ENCODE measurements around the gene USP6NL. TPM values are rescaled to one million over a fixed set of nuclear protein-coding genes. Genes with fewer than 3 reads are reported as not detected.

Gene USP6NL
- total RNA-seq, 1 experiment from 2014 or later, result 24.6 TPM

DNA sequence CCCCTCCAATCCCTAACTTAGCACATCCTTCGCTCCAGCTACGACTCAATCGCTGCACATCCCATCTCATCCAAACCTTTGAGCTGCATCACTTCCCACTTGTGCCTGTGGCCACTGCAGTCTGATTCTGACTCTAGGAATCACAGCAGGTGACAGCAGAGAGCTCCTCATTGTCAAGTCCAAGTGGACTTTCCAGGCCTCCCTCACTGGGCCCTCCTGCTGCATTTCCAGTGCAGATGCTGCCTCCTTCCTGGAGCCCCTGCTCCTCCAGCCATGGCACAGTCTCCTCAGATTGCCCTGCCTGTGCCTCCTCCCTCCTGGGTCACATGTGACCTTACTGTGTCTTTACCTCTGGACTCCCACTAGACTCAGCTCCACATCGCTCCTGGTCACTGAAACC lies 157.3 kb downstream of the USP6NL start:
- Histone ChIP-seq H3K4me1 (ENCODE audit: control insufficient read depth in 1 of 2, insufficient read depth in 2 of 2, low read length in 2 of 2) (no peaks in the 10 kb centered on the region), H3K9me3 (ENCODE audit: control insufficient read depth in 1 of 2, insufficient read depth in 1 of 2, low read depth in 1 of 2, low read length in 2 of 2) (no peaks in the 10 kb centered on the region), H3K27me3 (ENCODE audit: insufficient read depth, low read length) (0 out of 2 replicates have a peak, but pooled peaks cover 2% of the 10 kb centered on the region), H3K79me2 (ENCODE audit: insufficient read depth, low read length) (no peaks in the 10 kb centered on the region), H4K20me1 (ENCODE audit: insufficient read depth) (no peaks in the 10 kb centered on the region), H3K27ac (ENCODE audit: low read depth, low read length) (no peak overlapping the region), H3K4me3 (replicated peaks in 1 of 2; ENCODE audit: low read depth in 1 of 2, low read length in 2 of 2) (no peak overlapping the region), H3K9me2 (ENCODE audit: insufficient read depth) (no peaks in the 10 kb centered on the region), H3K9ac (ENCODE audit: low read length) (no peak overlapping the region), H3K36me3 (ENCODE audit: control insufficient read depth in 1 of 2, insufficient read depth in 2 of 2, low read length in 2 of 2) (no peaks in the 10 kb centered on the region; a peak in 1 of 4 replicates), H3K4me2 (ENCODE audit: low read length) (no peak overlapping the region), H2AFZ (ENCODE audit: low read depth, low read length, poor library complexity, severe bottlenecking) (no peak overlapping the region)
- no peak for TF ChIP-seq POLR2A (IDR thresholded peaks at IDR 0.05; ENCODE audit: borderline replicate concordance, extremely low read depth, insufficient read depth, insufficient read length)
- peak; percentile 15; the same call in 1 of the 2 replicates for TF ChIP-seq POLR2AphosphoS5 (IDR thresholded peaks at IDR 0.05; ENCODE audit: low read depth, low read length)
- BruUV-seq (replicated peaks), result no TSS peak
- ChIA-PET CTCF (no interaction called here), RAD21 (ENCODE audit: low non-redundant PET in 1 of 2, low total read pairs in 2 of 2, uncharacterized antibody in 2 of 2, unreplicated experiment in 2 of 2) (no interaction called here), POLR2A (no interaction called here)
- no peak for DNase-seq (ENCODE audit: low read depth, low spot score)
- ATAC-seq, result no peak
- intact Hi-C loops (cut with micrococcal nuclease), result no loop called here

DNA sequence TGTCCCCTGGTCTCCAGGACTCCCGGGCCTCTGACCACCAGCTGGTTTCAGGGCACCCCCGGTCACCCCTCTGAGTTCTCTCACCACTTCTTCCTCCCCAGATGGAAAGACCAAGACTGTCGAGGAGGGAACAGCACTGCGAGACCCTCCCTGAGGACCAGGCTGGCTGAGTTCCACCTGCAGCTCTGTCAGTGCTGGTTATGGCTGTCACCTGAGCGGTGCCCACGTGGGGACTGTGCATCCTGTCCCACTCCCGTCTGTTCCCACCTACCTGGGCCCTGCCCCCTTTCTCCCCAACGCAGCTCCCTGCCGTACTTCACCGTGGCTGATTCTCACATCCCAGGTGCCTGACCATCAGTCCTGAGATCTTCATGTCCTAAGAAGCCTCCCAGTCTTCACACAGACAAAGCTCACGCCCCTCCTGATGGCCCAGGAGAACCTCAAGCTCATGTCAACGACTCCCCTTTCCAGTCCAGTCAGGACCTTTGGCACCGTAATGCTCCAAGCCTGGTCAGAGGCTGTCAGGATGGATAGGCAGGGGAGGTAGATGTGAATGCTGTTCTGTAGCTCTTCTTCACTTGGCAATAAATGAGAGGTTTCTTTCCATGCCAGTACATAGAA lies 159.7 kb downstream of the USP6NL start:
- Histone ChIP-seq H3K9me2 (ENCODE audit: insufficient read depth) (no peaks in the 10 kb centered on the region), H3K4me3 (replicated peaks in 1 of 2; ENCODE audit: low read depth in 1 of 2, low read length in 2 of 2) (no peak overlapping the region), H3K9ac (ENCODE audit: low read length) (no peak overlapping the region), H4K20me1 (ENCODE audit: insufficient read depth) (no peaks in the 10 kb centered on the region), H2AFZ (ENCODE audit: low read depth, low read length, poor library complexity, severe bottlenecking) (no peak overlapping the region), H3K4me2 (ENCODE audit: low read length) (no peak overlapping the region), H3K27me3 (ENCODE audit: insufficient read depth, low read length) (peaks cover 17% of the 10 kb centered on the region; the same call in 1 of the 2 replicates), H3K36me3 (ENCODE audit: control insufficient read depth in 1 of 2, insufficient read depth in 2 of 2, low read length in 2 of 2) (no peaks in the 10 kb centered on the region), H3K4me1 (ENCODE audit: control insufficient read depth in 1 of 2, insufficient read depth in 2 of 2, low read length in 2 of 2) (no peaks in the 10 kb centered on the region), H3K79me2 (ENCODE audit: insufficient read depth, low read length) (no peaks in the 10 kb centered on the region), H3K27ac (ENCODE audit: low read depth, low read length) (no peak overlapping the region), H3K9me3 (ENCODE audit: control insufficient read depth in 1 of 2, insufficient read depth in 1 of 2, low read depth in 1 of 2, low read length in 2 of 2) (no peaks in the 10 kb centered on the region)
- ATAC-seq, result no peak; the same call in 1 of the 2 replicates
- TF ChIP-seq CEBPB (IDR thresholded peaks at IDR 0.05; ENCODE audit: low read depth) (no peak), POLR2AphosphoS5 (IDR thresholded peaks at IDR 0.05; ENCODE audit: low read depth, low read length) (no peak), RAD21 (IDR thresholded peaks at IDR 0.05; ENCODE audit: low read depth) (no peak), ZFX (IDR thresholded peaks at IDR 0.05) (no peak), POLR2A (IDR thresholded peaks at IDR 0.05; ENCODE audit: borderline replicate concordance, extremely low read depth, insufficient read depth, insufficient read length) (no peak), CBX3 (IDR thresholded peaks at IDR 0.05; ENCODE audit: low read depth) (no peak), JUND (IDR thresholded peaks at IDR 0.05) (no peak), EGR1 (IDR thresholded peaks at IDR 0.05; ENCODE audit: low read depth) (no peak), EZH2phosphoT487 (IDR thresholded peaks at IDR 0.05; ENCODE audit: borderline replicate concordance) (no peak), ZNF274 (IDR thresholded peaks at IDR 0.05; ENCODE audit: low read depth, low read length) (no peak), SIN3A (IDR thresholded peaks at IDR 0.05; ENCODE audit: low read depth) (no peak)
- TF ChIP-seq, protein P1, sequence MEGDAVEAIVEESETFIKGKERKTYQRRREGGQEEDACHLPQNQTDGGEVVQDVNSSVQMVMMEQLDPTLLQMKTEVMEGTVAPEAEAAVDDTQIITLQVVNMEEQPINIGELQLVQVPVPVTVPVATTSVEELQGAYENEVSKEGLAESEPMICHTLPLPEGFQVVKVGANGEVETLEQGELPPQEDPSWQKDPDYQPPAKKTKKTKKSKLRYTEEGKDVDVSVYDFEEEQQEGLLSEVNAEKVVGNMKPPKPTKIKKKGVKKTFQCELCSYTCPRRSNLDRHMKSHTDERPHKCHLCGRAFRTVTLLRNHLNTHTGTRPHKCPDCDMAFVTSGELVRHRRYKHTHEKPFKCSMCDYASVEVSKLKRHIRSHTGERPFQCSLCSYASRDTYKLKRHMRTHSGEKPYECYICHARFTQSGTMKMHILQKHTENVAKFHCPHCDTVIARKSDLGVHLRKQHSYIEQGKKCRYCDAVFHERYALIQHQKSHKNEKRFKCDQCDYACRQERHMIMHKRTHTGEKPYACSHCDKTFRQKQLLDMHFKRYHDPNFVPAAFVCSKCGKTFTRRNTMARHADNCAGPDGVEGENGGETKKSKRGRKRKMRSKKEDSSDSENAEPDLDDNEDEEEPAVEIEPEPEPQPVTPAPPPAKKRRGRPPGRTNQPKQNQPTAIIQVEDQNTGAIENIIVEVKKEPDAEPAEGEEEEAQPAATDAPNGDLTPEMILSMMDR (IDR thresholded peaks at IDR 0.05 in 2 of 3, conservative IDR thresholded peaks at IDR 0.05 in 1 of 3; ENCODE audit: borderline replicate concordance in 1 of 3, insufficient read depth in 1 of 3, low read depth in 2 of 3, low read length in 2 of 3), result no peak
- TF ChIP-seq, protein P2, sequence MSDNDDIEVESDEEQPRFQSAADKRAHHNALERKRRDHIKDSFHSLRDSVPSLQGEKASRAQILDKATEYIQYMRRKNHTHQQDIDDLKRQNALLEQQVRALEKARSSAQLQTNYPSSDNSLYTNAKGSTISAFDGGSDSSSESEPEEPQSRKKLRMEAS (IDR thresholded peaks at IDR 0.05), result no peak
- TF ChIP-seq, protein P3, sequence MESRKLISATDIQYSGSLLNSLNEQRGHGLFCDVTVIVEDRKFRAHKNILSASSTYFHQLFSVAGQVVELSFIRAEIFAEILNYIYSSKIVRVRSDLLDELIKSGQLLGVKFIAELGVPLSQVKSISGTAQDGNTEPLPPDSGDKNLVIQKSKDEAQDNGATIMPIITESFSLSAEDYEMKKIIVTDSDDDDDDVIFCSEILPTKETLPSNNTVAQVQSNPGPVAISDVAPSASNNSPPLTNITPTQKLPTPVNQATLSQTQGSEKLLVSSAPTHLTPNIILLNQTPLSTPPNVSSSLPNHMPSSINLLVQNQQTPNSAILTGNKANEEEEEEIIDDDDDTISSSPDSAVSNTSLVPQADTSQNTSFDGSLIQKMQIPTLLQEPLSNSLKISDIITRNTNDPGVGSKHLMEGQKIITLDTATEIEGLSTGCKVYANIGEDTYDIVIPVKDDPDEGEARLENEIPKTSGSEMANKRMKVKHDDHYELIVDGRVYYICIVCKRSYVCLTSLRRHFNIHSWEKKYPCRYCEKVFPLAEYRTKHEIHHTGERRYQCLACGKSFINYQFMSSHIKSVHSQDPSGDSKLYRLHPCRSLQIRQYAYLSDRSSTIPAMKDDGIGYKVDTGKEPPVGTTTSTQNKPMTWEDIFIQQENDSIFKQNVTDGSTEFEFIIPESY (IDR thresholded peaks at IDR 0.05; ENCODE audit: extremely low read depth, insufficient replicate concordance, low read length), result no peak
- POLR2A ChIA-PET, result no interaction called here
- RAD21 ChIA-PET (ENCODE audit: low non-redundant PET in 1 of 2, low total read pairs in 2 of 2, uncharacterized antibody in 2 of 2, unreplicated experiment in 2 of 2), result no interaction called here
- intact Hi-C loops (cut with micrococcal nuclease), result no loop called here
- DNase-seq (ENCODE audit: low read depth, low spot score), result no peak
- no TSS peak for BruUV-seq (replicated peaks)
- CTCF ChIA-PET, result interaction anchor here (1.7 kb wide), 1 partner anchor 27 kb away, joined by 4 read pairs; no protein-coding TSS in a partner anchor
